ACHN (cell line): ENCODE data around the gene DCAF7.

Source experiments
- DNase-seq: peaks from one replicate; pipeline ENCODE4 v3.0.0-alpha.2; 2015
- in situ Hi-C: cut with HindIII; loops from 2 replicates; pipeline ENCODE4 v1.10.0; 2017; ENCODE audit warnings: low sequenced_read_pairs, low pct_ligation_motif_present, low pct_unique_long_range_greater_than_20kb

Gene DCAF7

DNA sequence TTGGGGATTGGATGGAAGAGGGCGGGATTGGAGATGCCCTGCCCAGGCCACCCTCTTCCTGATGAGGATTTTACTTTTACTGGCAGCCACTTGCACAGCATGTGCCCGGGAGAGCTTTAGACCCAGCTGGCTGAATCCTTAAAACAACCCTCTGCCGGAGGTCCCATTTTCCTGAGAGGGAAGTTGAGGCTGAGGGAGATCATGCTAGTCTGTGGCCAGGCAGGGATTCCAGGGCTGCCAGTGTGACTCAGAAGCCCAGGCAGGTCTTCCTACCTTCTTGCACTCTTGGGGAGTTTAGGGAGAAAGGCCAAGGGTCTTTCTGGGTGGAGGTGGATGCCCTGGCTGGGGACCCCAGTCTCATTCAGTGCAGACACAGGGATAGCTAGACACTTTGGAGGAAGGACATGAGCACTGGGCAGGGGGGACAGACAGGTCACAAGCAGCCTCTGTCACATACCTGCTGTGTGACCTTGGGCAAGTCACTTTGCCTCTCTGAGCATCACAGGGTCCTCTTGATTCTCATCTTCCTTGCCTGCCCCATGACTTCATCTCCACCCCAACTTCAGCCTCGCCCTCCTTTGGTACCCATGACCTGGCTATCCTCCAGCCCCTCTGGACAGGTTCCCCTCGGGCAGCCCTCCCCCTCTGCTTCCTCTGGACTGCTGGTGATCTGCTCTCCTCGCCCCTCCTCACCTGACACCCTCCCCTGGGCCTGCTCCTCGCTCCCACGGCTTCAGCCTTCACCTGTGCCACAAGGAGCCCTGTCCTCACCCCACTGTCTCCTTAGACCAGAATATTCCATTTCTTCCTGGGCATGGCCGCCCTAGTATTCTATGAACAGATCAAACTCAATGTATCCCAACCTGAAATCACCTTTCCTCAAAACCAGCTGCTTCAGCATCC, 11.3 kb upstream of the DCAF7 start:
- in situ Hi-C loops = no loop called here
- DNase-seq = no peak

GRCh38 chr17:63540590-63540989, 9.7 kb upstream of the DCAF7 start:
- in situ Hi-C loops = no loop called here
- no peak for DNase-seq

- DNase-seq = no peak
- in situ Hi-C loops = no loop called here
Measured at GRCh38 chr17:63542218-63542545, 8.1 kb upstream of the DCAF7 start.

DNA sequence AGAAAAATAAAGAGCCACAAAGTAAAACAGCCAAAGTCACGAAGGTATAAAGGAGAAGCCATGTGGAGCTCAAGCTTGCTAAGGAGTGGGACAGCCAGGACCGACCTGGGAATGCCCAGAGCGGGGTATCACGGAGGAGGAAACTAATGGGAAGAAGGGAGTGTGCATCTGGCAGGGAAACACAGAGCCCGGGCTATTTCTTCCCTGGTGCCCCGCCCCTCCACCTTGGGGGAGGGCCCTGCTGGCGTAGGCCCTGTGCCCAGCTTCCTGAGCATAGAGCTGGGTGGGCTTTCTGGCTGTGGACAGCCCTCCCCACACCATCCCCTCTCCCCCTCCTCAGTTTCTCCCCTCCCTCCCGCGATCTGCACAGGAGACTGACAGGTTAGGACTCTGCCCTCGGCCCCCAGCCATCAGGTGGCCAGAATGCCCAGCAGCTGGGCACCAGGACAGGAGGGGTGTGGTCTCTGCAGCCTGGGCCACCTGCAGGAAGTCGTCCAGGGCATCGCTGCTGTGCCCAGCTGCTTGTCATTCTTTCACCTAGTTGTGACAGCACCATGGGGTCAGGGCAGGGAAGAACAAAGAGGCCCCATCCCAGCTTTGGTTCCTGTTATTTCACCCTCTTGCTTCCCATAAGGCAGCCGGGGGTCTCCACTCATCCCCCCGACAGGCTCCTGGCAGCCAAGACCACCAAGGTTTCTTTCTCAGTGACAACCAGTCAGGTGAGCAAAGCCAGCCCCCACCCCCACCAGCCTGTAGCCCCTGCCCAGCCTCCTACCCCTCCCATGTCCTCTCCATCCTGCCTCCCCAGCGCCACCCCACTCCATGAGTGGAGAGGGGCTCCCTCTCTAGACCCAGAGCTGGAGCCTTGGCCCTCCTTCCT, 7.1 kb upstream of the DCAF7 start:
- in situ Hi-C loops = no loop called here

GRCh38 chr17:63543822-63544420, 6.4 kb upstream of the DCAF7 start:
- in situ Hi-C loops = no loop called here

More for the DNA sequence above, 7.1 kb upstream of the DCAF7 start:
- no peak for DNase-seq

GRCh38 chr17:63544467-63545301, 5.6 kb upstream of the DCAF7 start:
- DNase-seq = no peak
- in situ Hi-C loops = no loop called here

More at GRCh38 chr17:63543822-63544420, 6.4 kb upstream of the DCAF7 start:
- DNase-seq = no peak

DNA sequence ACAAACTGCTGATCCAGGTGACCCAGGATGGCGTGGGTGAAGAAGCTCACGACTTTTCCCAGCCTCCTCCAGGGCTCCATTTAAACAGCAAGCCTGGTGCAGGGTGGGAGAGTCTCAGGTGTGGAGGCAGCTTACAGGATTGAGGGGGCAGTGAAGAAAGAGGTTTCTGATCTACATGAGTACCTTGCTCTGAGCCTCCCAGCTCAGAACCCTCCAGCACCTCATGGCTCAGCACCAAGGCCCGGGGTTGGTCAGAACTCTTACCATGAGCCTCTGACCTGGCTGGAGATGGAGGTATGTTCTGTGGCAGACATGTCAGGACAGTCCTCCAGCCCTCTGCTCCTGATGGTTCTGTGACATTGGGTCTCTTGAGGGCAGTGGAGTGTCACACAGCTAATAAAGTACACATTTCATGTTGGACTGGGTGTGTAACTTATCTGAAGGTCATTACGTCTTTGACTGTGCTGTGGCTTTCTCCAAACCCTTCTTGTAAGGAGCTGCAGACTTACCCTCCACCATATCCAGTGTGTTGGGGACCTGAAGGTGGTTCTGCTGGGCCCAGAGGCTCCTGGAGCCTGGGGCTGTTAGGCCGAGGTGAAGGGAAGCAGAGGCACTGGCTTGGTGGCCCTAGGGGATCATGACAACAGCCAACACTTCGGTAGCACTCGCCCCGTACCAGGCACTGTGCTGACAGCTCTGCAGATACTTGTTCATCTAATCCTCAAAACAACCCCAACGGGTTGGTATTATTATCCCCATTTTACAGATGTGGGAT, 3.8 kb upstream of the DCAF7 start:
- no peak for DNase-seq
- in situ Hi-C loops = no loop called here

DNA sequence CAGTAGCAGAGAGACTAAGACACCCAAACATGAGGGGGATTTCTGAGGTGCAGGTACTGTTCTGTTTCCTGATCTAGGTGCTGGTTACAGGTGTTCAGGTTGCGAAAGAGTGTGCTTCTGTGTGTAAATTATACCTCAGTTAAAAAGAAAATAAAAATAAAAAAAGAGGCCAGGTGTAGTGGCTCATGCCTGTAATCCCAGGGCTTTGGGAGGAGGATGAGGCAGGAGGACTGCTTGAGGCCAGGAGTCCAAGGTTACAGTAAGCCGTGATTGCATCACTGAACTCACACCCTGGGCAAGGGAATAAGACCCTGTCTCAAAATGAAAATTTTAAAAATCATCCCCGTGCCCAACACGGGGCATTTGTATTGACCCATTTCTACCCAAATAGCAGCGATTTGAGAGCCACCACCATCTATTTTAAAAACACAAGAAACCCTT, 3.2 kb upstream of the DCAF7 start:
- no peak for DNase-seq
- in situ Hi-C loops = no loop called here

GRCh38 chr17:63549289-63549945, 860 bp upstream of the DCAF7 start:
- DNase-seq = no peak
- in situ Hi-C loops = no loop called here

DNA sequence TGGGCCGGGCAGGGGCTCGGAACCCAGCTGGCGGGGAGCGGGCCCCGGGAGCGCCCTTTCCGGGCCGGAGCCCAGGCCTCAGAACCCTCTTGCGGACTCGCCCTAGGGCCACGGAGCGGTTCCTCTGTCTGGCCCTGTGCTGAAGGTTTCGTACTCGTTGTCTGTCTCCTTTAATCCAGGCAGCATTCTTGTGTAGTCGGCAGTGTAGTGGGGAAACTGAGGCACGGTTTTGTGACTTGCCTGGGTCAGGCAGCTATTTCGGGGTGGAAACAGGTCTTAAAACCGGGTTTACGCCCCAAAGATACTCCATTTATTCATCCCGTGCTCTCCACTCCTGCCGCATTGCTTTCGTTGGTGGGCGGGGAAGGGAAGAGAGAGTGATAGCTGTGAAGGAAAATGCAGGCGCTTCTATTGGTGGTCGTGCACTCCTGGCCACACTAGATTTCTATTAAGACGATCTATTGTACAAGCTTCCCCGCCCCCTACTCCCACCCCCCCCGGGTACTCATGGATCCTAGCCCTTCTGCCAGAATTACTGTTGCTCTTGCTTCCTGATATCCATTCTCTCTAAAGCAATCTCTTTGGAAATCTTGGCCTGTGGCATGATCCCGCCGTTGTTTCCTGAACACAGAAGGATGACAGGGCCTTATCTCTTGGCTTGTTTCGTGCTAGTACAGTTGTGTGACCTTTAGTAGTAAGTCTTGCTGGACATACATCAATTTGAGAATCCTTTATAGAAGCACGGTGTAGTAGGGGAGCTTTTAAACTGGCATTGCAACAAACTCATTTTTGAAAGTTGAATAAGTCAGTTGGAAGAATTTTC, 751 bp downstream of the DCAF7 start:
- in situ Hi-C loops = no loop called here
- peak; percentile 44 for DNase-seq

DNA sequence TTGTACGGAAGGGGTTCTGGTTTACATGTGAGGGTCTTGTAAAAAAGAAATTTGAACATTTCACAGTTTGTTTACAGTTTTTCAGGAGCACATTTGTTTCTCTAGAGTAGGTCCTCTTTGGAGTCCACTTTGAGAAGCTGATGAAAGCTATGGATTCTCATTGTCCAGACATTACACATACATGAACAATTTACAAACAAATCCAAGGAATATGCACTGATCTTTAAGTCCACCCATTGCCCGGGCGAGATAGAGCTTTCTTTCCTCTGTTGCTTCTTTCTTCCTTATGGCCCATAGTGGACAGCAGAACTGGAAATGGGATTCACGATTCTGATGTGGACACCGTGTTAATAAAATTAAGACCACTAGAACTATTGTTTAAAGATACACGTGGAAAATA, 1.9 kb downstream of the DCAF7 start:
- no peak for DNase-seq
- in situ Hi-C loops = no loop called here

GRCh38 chr17:63555500-63556156, 5.4 kb downstream of the DCAF7 start:
- in situ Hi-C loops = no loop called here
- DNase-seq = no peak

DNA sequence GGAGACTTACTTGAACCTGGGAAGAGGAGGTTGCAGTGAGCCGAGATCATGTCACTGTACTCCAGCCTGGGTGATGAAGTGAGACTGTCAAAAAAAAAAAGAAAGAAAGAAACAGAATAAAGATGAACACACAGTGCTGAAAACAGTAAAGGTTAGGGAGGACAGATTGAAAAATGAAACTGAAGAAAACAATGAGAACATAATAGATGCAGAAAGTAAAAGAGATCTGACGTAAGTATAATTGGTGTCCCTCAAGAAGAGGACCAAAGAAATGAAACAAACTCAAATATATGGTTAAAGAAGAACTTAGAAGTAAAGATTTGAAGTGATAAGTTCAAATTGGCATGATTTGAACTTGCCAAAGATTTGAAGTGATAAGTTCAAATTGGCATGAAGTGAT, 7.1 kb downstream of the DCAF7 start:
- in situ Hi-C loops = no loop called here
- DNase-seq = no peak

DNA sequence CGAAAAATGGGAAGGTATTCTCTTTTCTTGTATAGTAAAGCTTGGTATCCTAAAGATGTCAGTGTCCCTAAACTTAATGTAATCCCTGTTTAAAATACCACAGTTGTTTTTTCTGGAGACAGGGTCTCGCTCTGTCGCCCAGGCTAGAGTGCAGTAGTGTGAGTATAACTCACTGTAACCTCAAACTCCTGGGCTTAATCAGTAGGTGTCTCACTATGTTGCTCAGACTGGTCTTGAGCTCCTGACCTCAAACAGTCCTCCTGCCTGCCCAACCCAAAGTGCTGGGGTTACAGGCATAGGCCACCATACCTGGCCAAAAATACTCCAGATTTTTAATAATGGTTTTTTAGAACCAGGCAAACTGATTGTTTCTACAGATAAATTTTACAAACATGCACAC, 8.2 kb downstream of the DCAF7 start:
- DNase-seq = peak; percentile 37
- in situ Hi-C loops = no loop called here

- in situ Hi-C loops = no loop called here
- no peak for DNase-seq
Measured at GRCh38 chr17:63561819-63562218, 11.5 kb downstream of the DCAF7 start.

GRCh38 chr17:63563339-63563738, 13.1 kb downstream of the DCAF7 start:
- in situ Hi-C loops = no loop called here

More at GRCh38 chr17:63563339-63563738, 13.1 kb downstream of the DCAF7 start:
- DNase-seq = no peak
